Measurements from ENCODE around the gene ITGAL.

- TF ChIP-seq CTCF (conservative IDR thresholded peaks at IDR 0.05): no peak
- TF ChIP-seq ZFX (IDR thresholded peaks at IDR 0.05): no peak
Measured at GRCh38 chr16:30551781-30552180, 79.2 kb downstream of the ITGAL start.
